Measurements from ENCODE around the gene RASD2. TPM values are rescaled to one million over a fixed set of nuclear protein-coding genes. Genes with fewer than 3 reads are reported as not detected.

RASD2 gene
- total RNA-seq, 1 experiment from 2014 or later: 2.4 TPM

GRCh38 chr22:35518811-35519210 lies 21.8 kb upstream of the RASD2 start:
- no peak for DNase-seq (ENCODE audit: low read depth)

DNA sequence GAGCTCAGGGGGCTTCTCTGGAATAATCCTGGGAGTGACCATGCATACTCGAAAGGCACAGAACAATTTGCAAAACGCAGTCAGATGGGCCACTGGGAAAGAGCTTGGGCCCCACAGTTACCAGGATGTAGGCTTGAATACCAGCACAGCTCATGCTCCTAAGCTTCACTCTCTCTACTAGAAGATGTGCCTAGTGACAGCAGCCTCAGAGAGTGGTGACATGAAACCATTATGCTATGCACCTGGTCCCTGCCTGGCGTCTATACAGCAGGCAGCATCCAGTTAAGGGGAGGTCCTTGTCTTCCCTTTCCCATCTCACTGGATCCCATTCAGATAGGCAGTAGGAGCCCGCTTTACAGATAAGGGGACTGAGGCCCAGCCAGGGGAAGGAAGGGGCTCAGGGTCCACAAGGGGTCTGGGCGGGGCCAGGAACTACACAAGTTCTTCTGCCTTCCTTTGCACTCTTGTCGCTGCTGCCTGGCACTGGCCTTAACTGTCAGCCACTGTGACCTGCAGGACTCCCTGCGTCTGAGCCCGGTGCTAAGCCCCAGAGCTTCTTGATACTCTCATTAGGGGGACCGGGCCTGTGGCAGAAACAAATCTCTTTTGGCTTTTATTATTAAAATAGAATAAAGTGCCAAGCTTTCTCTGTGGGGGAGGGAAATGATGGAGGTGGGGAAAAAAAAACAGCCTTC lies 21.2 kb upstream of the RASD2 start:
- DNase-seq (ENCODE audit: low read depth): no peak

DNA sequence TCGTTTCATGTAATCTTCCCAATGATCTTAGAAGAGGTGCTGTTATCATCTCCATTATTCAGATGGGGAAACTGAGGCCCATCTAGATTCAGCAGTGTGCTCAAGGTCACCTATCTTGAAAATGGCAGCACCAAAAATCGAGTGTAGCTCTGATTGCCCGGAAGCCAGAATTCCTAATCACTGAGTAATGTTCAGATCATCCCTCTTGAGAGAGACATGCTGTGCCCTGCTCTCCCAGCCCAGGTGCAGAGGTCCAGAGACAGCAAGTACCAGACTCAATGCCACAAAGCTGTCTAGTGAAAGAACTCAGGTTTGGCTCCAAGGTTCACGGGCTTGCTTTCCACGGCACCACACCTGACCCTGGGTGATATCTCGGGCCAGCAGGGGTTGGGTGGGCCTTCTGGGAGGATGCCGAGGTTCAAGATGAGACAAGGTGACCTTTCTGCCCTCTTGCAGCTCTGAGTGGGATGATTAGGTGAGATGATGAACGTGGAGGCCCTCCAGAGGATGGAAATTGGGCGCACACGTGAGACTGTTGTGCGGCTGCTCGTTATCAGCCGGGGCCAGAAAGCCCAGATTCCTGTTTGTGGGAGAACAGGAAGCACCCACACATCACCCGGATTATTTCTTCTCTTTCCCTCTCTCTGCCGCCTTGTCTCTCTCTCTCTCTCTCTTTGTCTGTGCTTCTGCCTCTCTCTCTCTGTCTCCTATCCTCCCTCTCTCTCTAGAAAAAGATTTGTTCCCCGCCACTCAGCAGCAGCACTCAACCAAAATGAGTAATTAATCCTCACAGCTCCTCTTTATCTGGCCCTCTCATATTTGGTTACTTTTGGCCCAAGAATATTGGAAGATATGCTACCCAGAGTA lies 19.0 kb upstream of the RASD2 start:
- DNase-seq (ENCODE audit: low read depth): peak; percentile 35

DNA sequence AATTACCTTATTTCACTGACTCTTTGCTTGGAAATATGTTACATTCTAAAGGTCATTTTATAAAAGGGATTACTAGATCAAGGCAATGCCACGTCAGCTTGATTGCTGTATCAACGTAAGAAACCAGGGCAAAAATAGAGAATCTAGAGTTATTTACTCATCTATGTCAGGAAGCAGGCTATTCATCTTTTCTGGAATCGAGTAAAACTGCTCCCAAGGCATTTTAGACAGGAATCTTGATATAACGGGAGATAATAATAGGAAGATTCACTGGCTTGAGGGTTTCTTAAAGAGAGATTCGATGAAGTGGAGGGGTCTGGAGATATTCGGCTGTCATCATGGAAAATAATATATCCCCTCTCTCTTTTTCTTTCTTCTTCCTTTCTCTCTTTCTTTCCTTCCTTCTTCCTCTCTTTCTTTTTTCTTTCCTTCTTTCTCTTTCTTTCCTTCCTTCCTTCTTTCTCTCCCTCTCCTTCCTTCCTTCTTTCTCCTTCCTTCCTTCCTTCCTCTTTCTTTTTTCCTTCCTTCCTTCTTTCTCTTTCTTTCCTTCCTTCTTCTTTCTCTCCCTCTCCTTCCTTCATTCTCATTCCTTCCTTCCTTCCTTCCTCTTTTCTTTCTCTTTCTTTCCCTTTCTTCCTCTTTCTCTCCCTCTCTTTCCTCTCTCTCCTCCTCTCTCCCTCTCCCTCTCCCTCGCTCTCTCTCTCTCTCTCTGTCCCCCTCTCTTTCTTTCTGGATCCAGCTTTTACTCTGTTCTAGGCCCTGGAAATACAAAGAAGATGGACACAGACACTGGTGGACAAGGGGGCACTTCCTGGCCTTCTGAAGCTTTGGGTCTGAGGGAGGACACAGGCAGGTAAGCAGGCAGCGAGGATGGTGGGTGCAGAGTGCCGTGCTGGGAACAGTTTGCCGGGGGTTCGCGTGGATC lies 18.1 kb upstream of the RASD2 start:
- no peak for DNase-seq (ENCODE audit: low read depth)

- DNase-seq (ENCODE audit: low read depth): no peak
Observed at GRCh38 chr22:35523167-35523947, 17.3 kb upstream of the RASD2 start.

- no peak for DNase-seq (ENCODE audit: low read depth)
Observed at GRCh38 chr22:35524966-35525686, 15.5 kb upstream of the RASD2 start.

- DNase-seq (ENCODE audit: low read depth): no peak
Observed at GRCh38 chr22:35525687-35526332, 14.8 kb upstream of the RASD2 start.

- no peak for DNase-seq (ENCODE audit: low read depth)
Observed at GRCh38 chr22:35526333-35526979, 14.2 kb upstream of the RASD2 start.

DNA sequence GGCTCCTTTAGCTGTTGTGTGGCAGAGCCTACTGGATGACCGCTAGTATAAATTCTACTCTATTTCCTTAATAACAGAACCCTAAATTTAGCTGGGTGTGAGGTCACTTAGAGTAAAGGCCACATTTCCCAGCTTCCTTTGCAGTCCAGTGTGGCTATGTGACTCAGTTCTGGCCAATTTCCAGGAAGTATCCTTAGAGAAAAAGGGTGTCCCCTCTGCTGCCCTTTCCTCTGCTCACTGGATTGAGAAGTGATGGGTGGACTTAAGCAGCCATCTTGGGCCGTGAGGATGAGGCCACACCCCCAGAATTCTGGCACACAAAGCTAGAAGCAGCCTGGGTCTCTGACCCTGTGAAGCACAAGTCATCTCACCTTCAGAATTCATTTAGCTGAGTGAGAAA lies 11.7 kb upstream of the RASD2 start:
- DNase-seq (ENCODE audit: low read depth): peak; percentile 40

GRCh38 chr22:35530700-35531099 lies 9.9 kb upstream of the RASD2 start:
- DNase-seq (ENCODE audit: low read depth): no peak

GRCh38 chr22:35531202-35531601 lies 9.4 kb upstream of the RASD2 start:
- no peak for DNase-seq (ENCODE audit: low read depth)

DNA sequence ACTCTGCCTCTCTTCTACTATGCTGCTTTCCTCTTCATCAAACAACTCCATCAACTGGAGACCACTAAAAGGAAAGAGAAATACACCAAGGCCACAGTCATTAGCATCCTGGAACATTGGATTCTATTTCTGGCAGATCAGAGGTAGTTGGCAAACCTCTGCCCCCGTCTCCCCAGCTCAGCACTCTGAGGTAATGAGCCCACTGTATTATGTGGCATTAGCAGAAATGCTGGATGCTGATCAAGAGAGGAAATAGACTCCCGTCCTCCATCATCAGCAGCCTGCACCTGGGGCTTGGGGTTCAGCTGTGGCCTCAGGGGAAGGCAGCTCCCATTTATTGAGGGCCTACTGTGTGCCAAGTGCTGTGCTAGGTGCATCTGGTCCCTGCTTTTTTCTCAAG lies 9.0 kb upstream of the RASD2 start:
- no peak for DNase-seq (ENCODE audit: low read depth)

DNA sequence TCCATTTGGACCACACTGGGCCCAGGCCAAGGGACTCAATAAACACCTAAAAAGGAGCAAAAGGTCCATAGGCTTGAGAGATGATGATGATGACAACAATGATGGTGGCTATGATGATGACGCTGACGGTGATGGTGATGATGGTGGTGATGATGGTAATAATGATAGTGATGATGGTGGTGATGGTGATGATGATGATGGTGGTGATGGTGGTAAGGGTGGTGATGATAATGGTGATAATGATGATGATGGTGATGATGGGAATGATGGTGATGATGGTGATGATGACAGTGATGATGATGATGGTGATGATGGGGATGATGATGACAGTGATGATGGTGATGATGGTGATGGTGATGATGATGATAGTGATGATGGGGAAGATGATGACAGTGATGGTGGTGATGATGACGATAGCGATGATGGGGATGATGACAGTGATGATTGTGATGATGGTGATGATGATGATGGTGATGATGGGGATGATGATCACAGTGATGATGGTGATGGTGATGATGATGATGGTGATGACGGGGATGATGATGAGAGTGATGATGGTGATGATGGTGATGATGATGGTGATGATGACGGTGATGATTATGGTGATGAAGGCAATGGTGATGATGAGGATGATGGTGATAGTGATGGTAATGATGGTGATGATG lies 7.1 kb upstream of the RASD2 start:
- DNase-seq (ENCODE audit: low read depth): no peak

GRCh38 chr22:35534091-35534490 lies 6.5 kb upstream of the RASD2 start:
- DNase-seq (ENCODE audit: low read depth): no peak

GRCh38 chr22:35537232-35537631 lies 3.4 kb upstream of the RASD2 start:
- DNase-seq (ENCODE audit: low read depth): no peak

DNA sequence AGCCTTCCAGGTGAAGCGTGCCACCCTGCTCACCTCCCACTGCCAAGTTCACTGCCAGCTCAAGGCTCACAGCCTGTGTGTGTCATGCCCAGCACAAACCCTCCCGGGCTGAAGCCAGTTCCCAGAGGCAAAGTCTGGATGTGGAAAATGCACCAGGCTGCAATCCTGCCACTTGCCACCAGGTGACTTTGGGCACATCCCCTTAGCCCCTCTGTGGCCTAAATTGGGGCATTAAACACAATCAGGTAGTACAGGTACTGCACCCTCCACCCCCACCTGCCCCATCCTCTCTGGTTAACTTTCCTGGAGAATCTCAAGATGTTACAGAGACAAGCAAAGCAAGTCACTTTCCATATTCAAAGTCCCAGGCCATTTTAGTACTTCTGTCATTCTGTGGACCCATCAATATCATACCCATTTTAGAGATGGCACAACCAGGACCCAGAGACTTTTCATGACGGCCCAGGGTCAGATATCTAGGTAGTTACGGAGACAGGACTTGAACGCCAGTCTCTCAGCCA lies 1.8 kb upstream of the RASD2 start:
- DNase-seq (ENCODE audit: low read depth): peak; percentile 58

DNA sequence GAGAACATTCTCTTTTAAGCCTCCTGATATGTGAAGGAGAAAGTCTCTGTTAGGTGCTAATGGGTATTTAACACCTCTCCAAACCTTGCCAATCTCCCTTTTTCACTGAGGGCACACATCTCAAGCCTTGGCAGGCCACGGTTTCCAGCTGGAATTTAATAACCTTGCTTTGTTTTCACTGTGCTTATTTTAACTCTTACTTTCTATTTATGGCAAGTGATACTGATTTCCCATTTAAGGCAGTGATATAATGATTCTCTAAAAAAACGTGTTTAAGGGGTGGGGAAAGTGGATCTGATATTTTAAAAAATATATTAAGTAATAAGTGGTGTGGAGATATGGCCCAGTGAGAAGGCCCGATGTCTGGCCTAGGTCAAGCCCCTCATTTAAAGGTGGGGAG lies 1.1 kb upstream of the RASD2 start:
- DNase-seq (ENCODE audit: low read depth): no peak

- DNase-seq (ENCODE audit: low read depth): peak; percentile 32
Observed at GRCh38 chr22:35539910-35540594, 579 bp upstream of the RASD2 start.

All from M059J (cell line).